Measurements from ENCODE around the gene PCBP3. TPM values are rescaled to one million over a fixed set of nuclear protein-coding genes. Genes with fewer than 3 reads are reported as not detected.

The PCBP3 gene
- total and polyA plus RNA-seq, 2 of the 8 experiments (the other 6 are each of a cell fraction or from before 2014, with no cell fraction given) = 3.5 to 6.3 TPM

- TF ChIP-seq HDAC2 (IDR thresholded peaks at IDR 0.05; ENCODE audit: borderline replicate concordance in 1 of 2, low read depth in 2 of 2, low read length in 2 of 2) (no peak), CREB1 (IDR thresholded peaks at IDR 0.05) (no peak), RFX5 (IDR thresholded peaks at IDR 0.05; ENCODE audit: borderline replicate concordance, low read depth, low read length) (no peak), BACH1 (IDR thresholded peaks at IDR 0.05; ENCODE audit: low read length) (no peak), MAX (IDR thresholded peaks at IDR 0.05) (no peak), SP1 (IDR thresholded peaks at IDR 0.05; ENCODE audit: low read depth, low read length) (no peak), USF2 (IDR thresholded peaks at IDR 0.05; ENCODE audit: low read length) (no peak), TBP (IDR thresholded peaks at IDR 0.05; ENCODE audit: low read depth, low read length) (no peak), TCF12 (IDR thresholded peaks at IDR 0.05; ENCODE audit: low read depth, low read length) (no peak), RAD21 (IDR thresholded peaks at IDR 0.05 in 1 of 2, conservative IDR thresholded peaks at IDR 0.05 in 1 of 2; ENCODE audit: low read depth in 2 of 2, low read length in 2 of 2) (no peak), TEAD4 (IDR thresholded peaks at IDR 0.05; ENCODE audit: low read depth, low read length) (peak; percentile 49; the same call in 1 of the 2 replicates), KDM4A (IDR thresholded peaks at IDR 0.05; ENCODE audit: low read depth, low read length, severe bottlenecking) (peak; percentile 87), BCL11A (IDR thresholded peaks at IDR 0.05; ENCODE audit: low read depth in 2 of 2, low read length in 2 of 2) (no peak), CTBP2 (IDR thresholded peaks at IDR 0.05; ENCODE audit: borderline replicate concordance, insufficient read depth, insufficient read length, low read length) (peak; percentile 19), SAP30 (IDR thresholded peaks at IDR 0.05; ENCODE audit: insufficient read depth, insufficient replicate concordance, low read length) (no peak), RNF2 (IDR thresholded peaks at IDR 0.05; ENCODE audit: borderline replicate concordance, low read depth, low read length, missing control alignments, poor library complexity, severe bottlenecking) (no peak), TAF7 (optimal IDR thresholded peaks at IDR 0.05; ENCODE audit: borderline replicate concordance, low read depth, low read length) (no peak), ASH2L (IDR thresholded peaks at IDR 0.05; ENCODE audit: low read length) (peak; percentile 23), POLR2A (IDR thresholded peaks at IDR 0.05; ENCODE audit: control extremely low read depth in 1 of 2, low read depth in 2 of 2, low read length in 2 of 2) (no peak), RBBP5 (IDR thresholded peaks at IDR 0.05; ENCODE audit: borderline replicate concordance, low read depth, low read length) (no peak)
- TF ChIP-seq, protein P1, sequence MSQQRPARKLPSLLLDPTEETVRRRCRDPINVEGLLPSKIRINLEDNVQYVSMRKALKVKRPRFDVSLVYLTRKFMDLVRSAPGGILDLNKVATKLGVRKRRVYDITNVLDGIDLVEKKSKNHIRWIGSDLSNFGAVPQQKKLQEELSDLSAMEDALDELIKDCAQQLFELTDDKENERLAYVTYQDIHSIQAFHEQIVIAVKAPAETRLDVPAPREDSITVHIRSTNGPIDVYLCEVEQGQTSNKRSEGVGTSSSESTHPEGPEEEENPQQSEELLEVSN (IDR thresholded peaks at IDR 0.05) = no peak
Observed at GRCh38 chr21:45972716-45973474, 329.4 kb downstream of the PCBP3 start (continued).
